HepG2 (cell line): ENCODE measurements around the gene DAZAP1. TPM values are rescaled to one million over a fixed set of nuclear protein-coding genes. Genes with fewer than 3 reads are reported as not detected.

ENCODE experiments used
- ATAC-seq: fragments of 200-7000 bp; cut with Tn5 transposase; 3 replicates; pipeline ENCODE4 v1.9.1; 2020; ENCODE audit warnings: mild to moderate bottlenecking, moderate library complexity
- BruUV-seq: library from RNA; stranded (reverse); fragments of 400-500 nt; replicated peaks from 2 replicates; lab custom pipeline; 2021; lab: Mats Ljungman, UMichigan
- CTCF ChIA-PET: fragments of 300-600 bp; formaldehyde crosslinking; extraction: SDS; loops from one replicate; lab custom pipeline; 2021; ENCODE audit warnings: low total read pairs, inconsistent platforms, low intra/inter-chr PET ratio; lab: Yijun Ruan, JAX
- POLR2A ChIA-PET: fragments of 350-600 bp; sonication (Branson Sonifier 250); formaldehyde crosslinking; loops from one replicate; lab custom pipeline; 2020; ENCODE audit warnings: antibody characterized with exemption, inconsistent platforms; lab: Yijun Ruan, JAX
- DNase-seq: peaks from one replicate; pipeline ENCODE4 v3.0.0-alpha.2; 2015; ENCODE audit warnings: low spot score
- FAIRE-seq: peaks from 3 replicates; lab custom pipeline; 2011; peaks lifted over from hg19 to GRCh38; lab: Jason Lieb, UNC
- H2AFZ ChIP-seq: one replicate; pipeline ENCODE4 v1.6.1; 2011; ENCODE audit warnings: low read length, inconsistent platforms
- H3K27ac ChIP-seq: fragments of 300-600 bp; 3 replicates; pipeline ENCODE4 v1.8.0; 2011; ENCODE audit warnings: mixed run types, mild to moderate bottlenecking, mixed read lengths, low read length, inconsistent platforms; ENCODE audit not compliant: insufficient read depth; ENCODE audit errors: extremely low read length
- H3K27me3 ChIP-seq, 2 experiments: fragments of 200-600 bp in 1 of 2; 2 replicates in 1 of 2; 3 replicates in 1 of 2; pipeline versions ENCODE4 v1.6.0 to v1.8.0; 2011; ENCODE audit warnings: low read length in 2 of 2, mild to moderate bottlenecking in 2 of 2, moderate library complexity in 2 of 2, inconsistent platforms in 1 of 2; ENCODE audit not compliant: insufficient read depth in 2 of 2, control insufficient read depth in 1 of 2
- H3K36me3 ChIP-seq, 2 experiments: fragments of 200-600 bp in 1 of 2; replicated peaks in 1 of 2; 2 replicates in 1 of 2; 3 replicates in 1 of 2; pipeline versions ENCODE4 v1.5.1 to v1.8.0; 2011; ENCODE audit warnings: low read length in 2 of 2, inconsistent platforms in 1 of 2; ENCODE audit not compliant: insufficient read depth in 2 of 2, control insufficient read depth in 1 of 2
- H3K4me1 ChIP-seq: 2 replicates; pipeline ENCODE4 v1.5.1; 2012; ENCODE audit warnings: low read length, inconsistent platforms; ENCODE audit not compliant: insufficient read depth
- H3K4me2 ChIP-seq: 2 replicates; pipeline ENCODE4 v1.6.0; 2011; ENCODE audit warnings: low read depth, low read length, inconsistent platforms
- H3K4me3 ChIP-seq, 3 experiments: fragments of 200-600 bp in 1 of 3; sonication (generic), shearing (Covaris generic) in 1 of 3; replicated peaks in 1 of 3; 2 replicates each; pipeline ENCODE4 v1.5.1; 2011 to 2016; ENCODE audit warnings: low read length in 3 of 3, inconsistent platforms in 2 of 3, low read depth in 2 of 3, mild to moderate bottlenecking in 2 of 3, control low read depth in 1 of 3, mixed read lengths in 1 of 3; ENCODE audit not compliant: insufficient read depth in 1 of 3
- H3K79me2 ChIP-seq: one replicate; pipeline ENCODE4 v1.6.1; 2011; ENCODE audit warnings: low read length, inconsistent platforms; ENCODE audit not compliant: insufficient read depth
- H3K9ac ChIP-seq: 2 replicates; pipeline ENCODE4 v1.6.0; 2011; ENCODE audit warnings: mild to moderate bottlenecking, low read depth, low read length, inconsistent platforms; ENCODE audit not compliant: insufficient read depth
- H3K9me3 ChIP-seq: 2 replicates; pipeline ENCODE4 v1.5.1; 2012; ENCODE audit warnings: mild to moderate bottlenecking, low read length
- H4K20me1 ChIP-seq: 2 replicates; pipeline ENCODE4 v1.6.0; 2011; ENCODE audit warnings: inconsistent platforms, mild to moderate bottlenecking, low read length, moderate library complexity; ENCODE audit not compliant: insufficient read depth
- MBD4 ChIP-seq: IDR thresholded peaks from 2 replicates; pipeline ENCODE4 v1.6.1; 2012; ENCODE audit warnings: low read length, inconsistent platforms, borderline replicate concordance
- MTF2 ChIP-seq: sonication (generic); formaldehyde crosslinking; IDR thresholded peaks from 2 replicates; pipeline ENCODE4 v1.5.0; 2020; ENCODE audit warnings: missing genetic modification reagents, borderline replicate concordance
- MYC ChIP-seq: sonication (generic); formaldehyde crosslinking; IDR thresholded peaks from 2 replicates; pipeline ENCODE4 v1.9.0; 2021; ENCODE audit warnings: missing genetic modification reagents, borderline replicate concordance
- SP5 ChIP-seq: IDR thresholded peaks from 2 replicates; pipeline ENCODE4 v1.6.1; 2016; ENCODE audit warnings: low read depth, borderline replicate concordance
- TARDBP ChIP-seq: sonication (generic); formaldehyde crosslinking; IDR thresholded peaks from 2 replicates; pipeline ENCODE4 v1.8.0; 2022; ENCODE audit warnings: mild to moderate bottlenecking, missing genetic modification reagents
- ZNF17 ChIP-seq: sonication (generic); formaldehyde crosslinking; IDR thresholded peaks from 2 replicates; pipeline ENCODE4 v1.5.0; 2020; ENCODE audit warnings: mild to moderate bottlenecking, missing genetic modification reagents
- ZNF547 ChIP-seq: sonication (generic); formaldehyde crosslinking; IDR thresholded peaks from 2 replicates; pipeline ENCODE4 v1.5.1; 2020; ENCODE audit warnings: mild to moderate bottlenecking, missing genetic modification reagents
- ZNF7 ChIP-seq: IDR thresholded peaks from 2 replicates; pipeline ENCODE4 v1.6.1; 2016; ENCODE audit warnings: missing biosample characterization, missing genetic modification reagents
- WGBS: methylation state at CpG from one replicate; pipeline ENCODE4 v1.1.6; 2017; ENCODE audit warnings: low lambda C conversion rate; 5-methylcytosine and 5-hydroxymethylcytosine counted together
- in situ Hi-C: cut with HindIII; loops from 2 replicates; pipeline ENCODE4 v1.10.0; 2017; ENCODE audit warnings: low pct_unique_long_range_greater_than_20kb; ENCODE audit not compliant: extremely low pct_ligation_motif_present
- intact Hi-C: fragments of 100-400 bp; cut with micrococcal nuclease; formaldehyde crosslinking; loops from one replicate; pipeline ENCODE4 v1.10.0; 2022; ENCODE audit not compliant: unreplicated experiment
- polyA plus RNA-seq, 8 experiments: library from polyadenylated mRNA; depleted of rRNA in 3 of 8; stranded (reverse) in 7 of 8; unstranded in 1 of 8; fragments of >200 nt; fragmentation: Illumina TruSeq in 4 of 8; extraction: Trizol in 4 of 8; gene quantifications; 2 replicates each; pipeline versions ENCODE4 v1.2.1 to v1.2.3, GENCODE V29; 2011 to 2016; ENCODE audit warnings: low read depth in 4 of 8, missing spikeins in 1 of 8, mixed read lengths in 1 of 8; ENCODE audit not compliant: insufficient read depth in 1 of 8
- total RNA-seq, 5 experiments: library from RNA; depleted of rRNA; stranded (reverse); fragments of >200 nt; fragmentation: Illumina TruSeq; extraction: Trizol; gene quantifications; 2 replicates each; pipeline ENCODE4 v1.2.3, GENCODE V29; 2016; ENCODE audit warnings: low read depth in 1 of 5
- TF ChIP-seq, protein P1 (sequence below): sonication (generic); formaldehyde crosslinking; conservative IDR thresholded peaks from 2 replicates; pipeline ENCODE4 v1.8.1; 2023; ENCODE audit warnings: missing genetic modification reagents
- TF ChIP-seq, protein P2 (sequence below): sonication (generic); formaldehyde crosslinking; IDR thresholded peaks from one replicate; pipeline ENCODE4 v1.5.1; 2020; ENCODE audit warnings: mild to moderate bottlenecking, missing genetic modification reagents; ENCODE audit errors: not compliant biosample characterization
- TF ChIP-seq, protein P3 (sequence below): sonication (generic); formaldehyde crosslinking; IDR thresholded peaks from 2 replicates; pipeline ENCODE4 v1.4.0; 2020; ENCODE audit warnings: missing genetic modification reagents
- TF ChIP-seq, protein P4 (sequence below): sonication (generic); formaldehyde crosslinking; IDR thresholded peaks from 2 replicates; pipeline ENCODE4 v1.4.0; 2020; ENCODE audit warnings: missing genetic modification reagents, low read depth, mild to moderate bottlenecking, borderline replicate concordance

DAZAP1 gene
- total and polyA plus RNA-seq, 2 of the 13 experiments (the other 11 are each of a cell fraction or from before 2014, with no cell fraction given), result 63.3 to 79.2 TPM

DNA sequence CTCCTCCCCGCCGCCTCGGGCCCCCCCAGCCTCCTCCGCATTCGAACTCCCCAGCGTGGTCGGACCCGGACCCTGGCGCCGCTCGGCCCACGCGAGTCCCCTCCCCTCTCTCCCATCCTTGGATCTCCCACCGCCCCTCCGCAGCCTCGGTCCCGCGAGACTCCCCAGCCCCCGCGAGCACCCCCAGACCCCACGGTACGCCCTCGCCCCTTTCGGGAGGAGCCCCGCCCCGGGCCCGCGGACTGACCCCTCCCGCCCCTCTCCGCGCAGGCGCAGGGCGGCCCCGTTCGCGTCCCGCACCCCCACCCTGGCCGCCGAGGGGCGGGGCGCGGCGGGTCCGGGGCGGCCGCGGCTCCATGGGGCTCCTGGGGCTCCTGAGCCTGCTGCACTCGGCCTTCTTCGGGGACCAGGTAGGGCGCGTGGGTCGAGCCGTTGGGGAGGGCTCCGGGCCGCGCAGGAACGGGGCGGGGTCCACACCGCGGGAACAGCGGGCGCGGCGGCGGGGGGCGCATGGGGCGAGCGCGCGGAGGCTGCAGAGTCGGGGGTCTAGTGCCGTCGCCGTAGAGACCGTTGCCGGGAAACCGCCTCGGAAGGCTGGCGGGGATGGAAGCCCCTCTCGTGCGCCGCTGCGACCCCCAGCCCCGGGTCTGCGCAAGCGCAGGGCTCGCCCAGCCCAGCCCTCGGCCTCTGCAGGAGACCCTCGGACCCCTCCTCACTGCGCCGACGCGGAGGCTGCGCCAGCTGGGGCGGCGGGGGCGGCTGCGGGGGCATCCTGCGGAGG is 38.7 kb downstream of the DAZAP1 start:
- no peak for FAIRE-seq
- Histone ChIP-seq H2AFZ (no peak overlapping the region), H3K9me3 (no peaks in the 10 kb centered on the region), H3K79me2 (peaks cover 2% of the 10 kb centered on the region), H3K4me3 (peak overlapping the region; percentile 12 to 78 (median 64); a peak in 3 of 6 replicates), H3K27me3 (peaks cover 9 to 46% of the 10 kb centered on the region in 2 experiments), H3K4me1 (peaks cover 22% of the 10 kb centered on the region), H3K4me2 (peak overlapping the region; percentile 56), H4K20me1 (peaks cover 26% of the 10 kb centered on the region; the same call in 1 of the 2 replicates), H3K9ac (no peak overlapping the region), H3K27ac (no peak overlapping the region), H3K36me3 (peaks cover 2 to 14% of the 10 kb centered on the region in 2 experiments; a peak in 4 of 5 replicates)
- ChIA-PET POLR2A (interaction anchor here (0.6 to 1.7 kb wide), 3 partner anchors 21 to 145 kb away, joined by 3 read pairs; no protein-coding TSS in a partner anchor), CTCF (no interaction called here)
- in situ Hi-C loops, result no loop called here
- WGBS, result no CpG with 5 or more reads among the region's 99 CpGs
- intact Hi-C loops, result no loop called here
- no TSS peak for BruUV-seq
- peak; percentile 30 for ATAC-seq
- no peak for DNase-seq
- TF ChIP-seq, protein P1, sequence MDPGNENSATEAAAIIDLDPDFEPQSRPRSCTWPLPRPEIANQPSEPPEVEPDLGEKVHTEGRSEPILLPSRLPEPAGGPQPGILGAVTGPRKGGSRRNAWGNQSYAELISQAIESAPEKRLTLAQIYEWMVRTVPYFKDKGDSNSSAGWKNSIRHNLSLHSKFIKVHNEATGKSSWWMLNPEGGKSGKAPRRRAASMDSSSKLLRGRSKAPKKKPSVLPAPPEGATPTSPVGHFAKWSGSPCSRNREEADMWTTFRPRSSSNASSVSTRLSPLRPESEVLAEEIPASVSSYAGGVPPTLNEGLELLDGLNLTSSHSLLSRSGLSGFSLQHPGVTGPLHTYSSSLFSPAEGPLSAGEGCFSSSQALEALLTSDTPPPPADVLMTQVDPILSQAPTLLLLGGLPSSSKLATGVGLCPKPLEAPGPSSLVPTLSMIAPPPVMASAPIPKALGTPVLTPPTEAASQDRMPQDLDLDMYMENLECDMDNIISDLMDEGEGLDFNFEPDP (CRISPR knock-in tag), result no peak
- TF ChIP-seq, protein P2, sequence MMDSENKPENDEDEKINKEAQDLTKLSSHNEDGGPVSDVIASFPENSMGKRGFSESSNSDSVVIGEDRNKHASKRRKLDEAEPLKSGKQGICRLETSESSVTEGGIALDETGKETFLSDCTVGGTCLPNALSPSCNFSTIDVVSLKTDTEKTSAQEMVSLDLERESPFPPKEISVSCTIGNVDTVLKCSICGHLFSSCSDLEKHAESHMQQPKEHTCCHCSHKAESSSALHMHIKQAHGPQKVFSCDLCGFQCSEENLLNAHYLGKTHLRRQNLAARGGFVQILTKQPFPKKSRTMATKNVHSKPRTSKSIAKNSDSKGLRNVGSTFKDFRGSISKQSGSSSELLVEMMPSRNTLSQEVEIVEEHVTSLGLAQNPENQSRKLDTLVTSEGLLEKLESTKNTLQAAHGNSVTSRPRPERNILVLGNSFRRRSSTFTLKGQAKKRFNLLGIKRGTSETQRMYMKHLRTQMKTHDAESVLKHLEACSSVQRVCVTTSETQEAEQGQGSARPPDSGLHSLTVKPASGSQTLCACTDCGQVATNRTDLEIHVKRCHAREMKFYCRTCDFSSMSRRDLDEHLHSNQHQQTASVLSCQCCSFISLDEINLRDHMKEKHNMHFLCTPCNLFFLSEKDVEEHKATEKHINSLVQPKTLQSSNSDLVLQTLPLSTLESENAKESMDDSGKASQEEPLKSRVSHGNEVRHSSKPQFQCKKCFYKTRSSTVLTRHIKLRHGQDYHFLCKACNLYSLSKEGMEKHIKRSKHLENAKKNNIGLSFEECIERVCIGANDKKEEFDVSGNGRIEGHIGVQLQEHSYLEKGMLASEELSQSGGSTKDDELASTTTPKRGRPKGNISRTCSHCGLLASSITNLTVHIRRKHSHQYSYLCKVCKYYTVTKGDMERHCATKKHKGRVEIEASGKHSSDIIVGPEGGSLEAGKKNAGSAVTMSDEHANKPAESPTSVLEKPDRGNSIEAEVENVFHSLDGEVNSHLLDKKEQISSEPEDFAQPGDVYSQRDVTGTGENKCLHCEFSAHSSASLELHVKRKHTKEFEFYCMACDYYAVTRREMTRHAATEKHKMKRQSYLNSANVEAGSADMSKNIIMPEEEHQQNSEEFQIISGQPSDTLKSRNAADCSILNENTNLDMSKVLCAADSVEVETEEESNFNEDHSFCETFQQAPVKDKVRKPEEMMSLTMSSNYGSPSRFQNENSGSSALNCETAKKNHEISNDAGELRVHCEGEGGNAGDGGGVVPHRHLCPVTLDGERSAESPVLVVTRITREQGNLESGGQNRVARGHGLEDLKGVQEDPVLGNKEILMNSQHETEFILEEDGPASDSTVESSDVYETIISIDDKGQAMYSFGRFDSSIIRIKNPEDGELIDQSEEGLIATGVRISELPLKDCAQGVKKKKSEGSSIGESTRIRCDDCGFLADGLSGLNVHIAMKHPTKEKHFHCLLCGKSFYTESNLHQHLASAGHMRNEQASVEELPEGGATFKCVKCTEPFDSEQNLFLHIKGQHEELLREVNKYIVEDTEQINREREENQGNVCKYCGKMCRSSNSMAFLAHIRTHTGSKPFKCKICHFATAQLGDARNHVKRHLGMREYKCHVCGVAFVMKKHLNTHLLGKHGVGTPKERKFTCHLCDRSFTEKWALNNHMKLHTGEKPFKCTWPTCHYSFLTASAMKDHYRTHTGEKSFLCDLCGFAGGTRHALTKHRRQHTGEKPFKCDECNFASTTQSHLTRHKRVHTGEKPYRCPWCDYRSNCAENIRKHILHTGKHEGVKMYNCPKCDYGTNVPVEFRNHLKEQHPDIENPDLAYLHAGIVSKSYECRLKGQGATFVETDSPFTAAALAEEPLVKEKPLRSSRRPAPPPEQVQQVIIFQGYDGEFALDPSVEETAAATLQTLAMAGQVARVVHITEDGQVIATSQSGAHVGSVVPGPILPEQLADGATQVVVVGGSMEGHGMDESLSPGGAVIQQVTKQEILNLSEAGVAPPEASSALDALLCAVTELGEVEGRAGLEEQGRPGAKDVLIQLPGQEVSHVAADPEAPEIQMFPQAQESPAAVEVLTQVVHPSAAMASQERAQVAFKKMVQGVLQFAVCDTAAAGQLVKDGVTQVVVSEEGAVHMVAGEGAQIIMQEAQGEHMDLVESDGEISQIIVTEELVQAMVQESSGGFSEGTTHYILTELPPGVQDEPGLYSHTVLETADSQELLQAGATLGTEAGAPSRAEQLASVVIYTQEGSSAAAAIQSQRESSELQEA (CRISPR knock-in tag), result no peak
- TF ChIP-seq ZNF17 (CRISPR knock-in tag) (no peak), MTF2 (CRISPR knock-in tag) (0 out of 2 replicates have a peak, but pooled peaks have one; percentile 73), TARDBP (no peak), ZNF7 (CRISPR knock-in tag) (no peak), ZNF547 (0 out of 2 replicates have a peak, but pooled peaks have one; percentile 6), MYC (no peak), MBD4 (no peak), SP5 (CRISPR knock-in tag) (0 out of 2 replicates have a peak, but pooled peaks have one; percentile 16)
- TF ChIP-seq, protein P3, sequence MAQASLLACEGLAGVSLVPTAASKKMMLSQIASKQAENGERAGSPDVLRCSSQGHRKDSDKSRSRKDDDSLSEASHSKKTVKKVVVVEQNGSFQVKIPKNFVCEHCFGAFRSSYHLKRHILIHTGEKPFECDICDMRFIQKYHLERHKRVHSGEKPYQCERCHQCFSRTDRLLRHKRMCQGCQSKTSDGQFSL (CRISPR knock-in tag), result peak; percentile 50; the same call in 1 of the 2 replicates
- TF ChIP-seq, protein P4, sequence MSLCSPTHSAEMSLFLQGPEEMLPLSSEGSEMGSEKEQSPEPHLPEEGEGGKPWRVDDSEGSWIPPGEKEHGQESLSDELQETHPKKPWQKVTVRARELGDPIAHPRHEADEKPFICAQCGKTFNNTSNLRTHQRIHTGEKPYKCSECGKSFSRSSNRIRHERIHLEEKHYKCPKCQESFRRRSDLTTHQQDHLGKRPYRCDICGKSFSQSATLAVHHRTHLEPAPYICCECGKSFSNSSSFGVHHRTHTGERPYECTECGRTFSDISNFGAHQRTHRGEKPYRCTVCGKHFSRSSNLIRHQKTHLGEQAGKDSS, result 0 out of 2 replicates have a peak, but pooled peaks have one; percentile 0
